Astrocyte (in vitro differentiated cells and primary cell): ENCODE data around the gene RAVER2.

Experiments
- EZH2 ChIP-seq: IDR thresholded peaks from 2 replicates; pipeline ENCODE4 v1.6.1; 2012; ENCODE audit warnings: mild to moderate bottlenecking, low read length, inconsistent platforms; ENCODE audit not compliant: insufficient read depth
- TF ChIP-seq, protein P1 (sequence below): IDR thresholded peaks from 2 replicates; pipeline ENCODE4 v1.5.1; 2011; ENCODE audit warnings: low read depth, mild to moderate bottlenecking, inconsistent platforms, low read length, moderate library complexity; ENCODE audit not compliant: insufficient read depth

- TF ChIP-seq, protein P1, sequence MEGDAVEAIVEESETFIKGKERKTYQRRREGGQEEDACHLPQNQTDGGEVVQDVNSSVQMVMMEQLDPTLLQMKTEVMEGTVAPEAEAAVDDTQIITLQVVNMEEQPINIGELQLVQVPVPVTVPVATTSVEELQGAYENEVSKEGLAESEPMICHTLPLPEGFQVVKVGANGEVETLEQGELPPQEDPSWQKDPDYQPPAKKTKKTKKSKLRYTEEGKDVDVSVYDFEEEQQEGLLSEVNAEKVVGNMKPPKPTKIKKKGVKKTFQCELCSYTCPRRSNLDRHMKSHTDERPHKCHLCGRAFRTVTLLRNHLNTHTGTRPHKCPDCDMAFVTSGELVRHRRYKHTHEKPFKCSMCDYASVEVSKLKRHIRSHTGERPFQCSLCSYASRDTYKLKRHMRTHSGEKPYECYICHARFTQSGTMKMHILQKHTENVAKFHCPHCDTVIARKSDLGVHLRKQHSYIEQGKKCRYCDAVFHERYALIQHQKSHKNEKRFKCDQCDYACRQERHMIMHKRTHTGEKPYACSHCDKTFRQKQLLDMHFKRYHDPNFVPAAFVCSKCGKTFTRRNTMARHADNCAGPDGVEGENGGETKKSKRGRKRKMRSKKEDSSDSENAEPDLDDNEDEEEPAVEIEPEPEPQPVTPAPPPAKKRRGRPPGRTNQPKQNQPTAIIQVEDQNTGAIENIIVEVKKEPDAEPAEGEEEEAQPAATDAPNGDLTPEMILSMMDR, result no peak
- TF ChIP-seq EZH2, result no peak
These were observed 25.1 kb downstream of the RAVER2 start for GRCh38 chr1:64769971-64770370.
